Measurements from ENCODE around the gene NAGS. TPM values are rescaled to one million over a fixed set of nuclear protein-coding genes. Genes with fewer than 3 reads are reported as not detected.

Gene NAGS
- total RNA-seq, 1 experiment from 2014 or later: 3.7 TPM

DNA sequence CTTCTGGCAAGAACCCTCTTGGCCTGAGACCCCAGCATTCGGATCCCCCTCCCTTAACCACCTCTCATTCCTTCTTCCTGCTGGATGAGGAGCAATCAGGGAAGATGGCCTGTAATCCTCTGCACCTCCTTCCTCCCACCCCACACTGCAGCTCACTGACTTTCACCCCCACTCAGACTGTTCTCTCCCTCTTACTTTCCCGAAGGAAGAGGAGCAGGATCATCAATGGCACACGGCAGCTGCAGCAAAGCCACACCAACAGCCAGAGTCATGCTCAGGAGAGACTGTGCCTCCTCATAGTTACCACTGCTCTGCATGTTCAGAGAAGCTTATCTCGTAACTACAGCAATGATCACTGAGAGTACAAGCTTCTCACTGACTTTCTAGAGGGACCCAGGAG, 20.4 kb downstream of the NAGS start:
- Histone ChIP-seq H4K8ac (replicated peaks; ENCODE audit: insufficient read length, low read depth, low read length) (no peak overlapping the region), H2BK15ac (ENCODE audit: low read depth, low read length) (no peak overlapping the region), H3K56ac (ENCODE audit: insufficient read length, low read depth, low read length) (no peak overlapping the region), H3K9ac (ENCODE audit: extremely low read depth, insufficient read length, low read length) (no peak overlapping the region), H4K20me1 (ENCODE audit: control insufficient read depth, insufficient read depth, insufficient read length) (no peaks in the 10 kb centered on the region), H4K91ac (ENCODE audit: insufficient read length, low read depth, low read length) (no peak overlapping the region), H3K27ac (ENCODE audit: insufficient read length, low read depth, low read length) (no peak overlapping the region), H3K79me2 (ENCODE audit: insufficient read depth, low read length) (no peaks in the 10 kb centered on the region), H3K4me1 (ENCODE audit: insufficient read depth, low read length) (no peaks in the 10 kb centered on the region), H3K14ac (ENCODE audit: insufficient read depth, low read length) (no peak overlapping the region), H3K27me3 (ENCODE audit: insufficient read depth, low read length) (no peaks in the 10 kb centered on the region), H3K9me3 (ENCODE audit: control insufficient read depth, low read depth, low read length) (no peaks in the 10 kb centered on the region), H2AFZ (ENCODE audit: low read length) (no peak overlapping the region), H2BK120ac (ENCODE audit: low read depth, low read length, poor library complexity, severe bottlenecking) (no peak overlapping the region), H2BK20ac (ENCODE audit: low read depth, low read length, poor library complexity, severe bottlenecking) (no peak overlapping the region), H2BK5ac (ENCODE audit: insufficient read length, low read length) (no peak overlapping the region), H3K4me2 (ENCODE audit: insufficient read depth, insufficient read length, low read length) (no peak overlapping the region), H3K18ac (ENCODE audit: insufficient read length, low read depth, low read length) (no peak overlapping the region), H4K5ac (ENCODE audit: insufficient read length, low read depth, low read length) (no peak overlapping the region), H3K4ac (ENCODE audit: low read depth, low read length) (no peak overlapping the region), H3T11ph (ENCODE audit: low read length) (no peak overlapping the region), H3K23ac (ENCODE audit: insufficient read length, low read depth, low read length) (no peak overlapping the region), H2AK5ac (ENCODE audit: insufficient read length, low read length) (no peak overlapping the region), H3K79me1 (ENCODE audit: insufficient read depth, low read depth, low read length, poor library complexity, severe bottlenecking) (no peaks in the 10 kb centered on the region), H3K23me2 (ENCODE audit: insufficient read length, low read depth, low read length, poor library complexity, severe bottlenecking) (no peaks in the 10 kb centered on the region), H2BK12ac (ENCODE audit: insufficient read length, low read depth, low read length) (no peak overlapping the region)
- no CpG with 5 or more reads among the region's 4 CpGs for WGBS (ENCODE audit: extremely low coverage, insufficient read length, low lambda C conversion rate)
- DNase-seq: no peak
- Mint-ChIP-seq H3K4me1 (no peaks in the 10 kb centered on the region), H3K9me3 (no peaks in the 10 kb centered on the region), H3K27ac (peak overlapping the region in 2 of 3 experiments; percentile 62 to 74; a peak in 4 of 7 replicates), H3K27me3 (ENCODE audit: low read depth) (no peaks in the 10 kb centered on the region), H3K4me3 (no peak overlapping the region), H3K36me3 (ENCODE audit: insufficient read depth in 1 of 3, low read depth in 3 of 3) (peaks cover 4 to 38% (median 18%) of the 10 kb centered on the region in 3 experiments; a peak in 6 of 7 replicates)
- TF ChIP-seq, protein P1, sequence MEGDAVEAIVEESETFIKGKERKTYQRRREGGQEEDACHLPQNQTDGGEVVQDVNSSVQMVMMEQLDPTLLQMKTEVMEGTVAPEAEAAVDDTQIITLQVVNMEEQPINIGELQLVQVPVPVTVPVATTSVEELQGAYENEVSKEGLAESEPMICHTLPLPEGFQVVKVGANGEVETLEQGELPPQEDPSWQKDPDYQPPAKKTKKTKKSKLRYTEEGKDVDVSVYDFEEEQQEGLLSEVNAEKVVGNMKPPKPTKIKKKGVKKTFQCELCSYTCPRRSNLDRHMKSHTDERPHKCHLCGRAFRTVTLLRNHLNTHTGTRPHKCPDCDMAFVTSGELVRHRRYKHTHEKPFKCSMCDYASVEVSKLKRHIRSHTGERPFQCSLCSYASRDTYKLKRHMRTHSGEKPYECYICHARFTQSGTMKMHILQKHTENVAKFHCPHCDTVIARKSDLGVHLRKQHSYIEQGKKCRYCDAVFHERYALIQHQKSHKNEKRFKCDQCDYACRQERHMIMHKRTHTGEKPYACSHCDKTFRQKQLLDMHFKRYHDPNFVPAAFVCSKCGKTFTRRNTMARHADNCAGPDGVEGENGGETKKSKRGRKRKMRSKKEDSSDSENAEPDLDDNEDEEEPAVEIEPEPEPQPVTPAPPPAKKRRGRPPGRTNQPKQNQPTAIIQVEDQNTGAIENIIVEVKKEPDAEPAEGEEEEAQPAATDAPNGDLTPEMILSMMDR (conservative IDR thresholded peaks at IDR 0.05): no peak
